HEK293 (cell line): ENCODE measurements around the gene MMP25.

Experiments
- CTCF ChIA-PET: fragments of 350-600 bp; formaldehyde crosslinking; extraction: SDS; loops from one replicate; lab custom pipeline; 2021; ENCODE audit warnings: antibody characterized with exemption; lab: Yijun Ruan, JAX
- POLR2A ChIA-PET: fragments of 300-600 bp; formaldehyde crosslinking; extraction: SDS; loops from one replicate; lab custom pipeline; 2020; ENCODE audit warnings: antibody characterized with exemption, inconsistent platforms; lab: Yijun Ruan, JAX
- H3K27ac ChIP-seq: fragments of 200-500 bp; sonication (Bioruptor generic); 2 replicates; pipeline ENCODE4 v1.5.1; 2014; ENCODE audit warnings: low read depth, low read length, control low read depth, inconsistent platforms; ENCODE audit errors: extremely low read depth
- H3K36me3 ChIP-seq, 2 experiments: fragments of 200-500 bp in 1 of 2; sonication (Bioruptor generic) in 1 of 2; 1 replicate in 1 of 2; 2 replicates in 1 of 2; pipeline ENCODE4 v1.5.1; 2014 to 2017; ENCODE audit warnings: inconsistent platforms in 2 of 2, low read length in 2 of 2; ENCODE audit not compliant: control insufficient read depth in 2 of 2, insufficient read depth in 1 of 2
- H3K4me1 ChIP-seq: fragments of 200-500 bp; sonication (Bioruptor generic); 2 replicates; pipeline ENCODE4 v1.5.1; 2014; ENCODE audit warnings: mild to moderate bottlenecking, low read length, inconsistent platforms; ENCODE audit not compliant: control insufficient read depth, insufficient read depth
- H3K4me3 ChIP-seq: 2 replicates; pipeline ENCODE4 v1.5.1; 2011; ENCODE audit warnings: low read depth, mild to moderate bottlenecking, control low read depth, low read length, moderate library complexity
- H3K9me3 ChIP-seq: fragments of 200-500 bp; sonication (Bioruptor generic); 2 replicates; pipeline ENCODE4 v1.5.1; 2014; ENCODE audit warnings: low read depth, low read length, inconsistent platforms; ENCODE audit not compliant: control insufficient read depth, insufficient read depth
- BCL11A ChIP-seq: fragments of 450-650 bp; formaldehyde crosslinking; IDR thresholded peaks from 2 replicates; pipeline ENCODE4 v1.5.1; 2016; ENCODE audit warnings: low read depth, missing biosample characterization, missing genetic modification characterization
- GLI4 ChIP-seq: fragments of 450-650 bp; formaldehyde crosslinking; IDR thresholded peaks from 2 replicates; pipeline ENCODE4 v1.5.1; 2016; ENCODE audit warnings: missing biosample characterization, missing genetic modification characterization
- GLIS1 ChIP-seq: fragments of 450-650 bp; formaldehyde crosslinking; IDR thresholded peaks from 2 replicates; pipeline ENCODE4 v1.5.1; 2016; ENCODE audit warnings: missing biosample characterization, missing genetic modification characterization
- HOXC10 ChIP-seq: sonication (generic); formaldehyde crosslinking; IDR thresholded peaks from 2 replicates; pipeline ENCODE4 v1.8.1; 2023; ENCODE audit warnings: mild to moderate bottlenecking, missing genetic modification reagents
- HOXD13 ChIP-seq: sonication (generic); formaldehyde crosslinking; IDR thresholded peaks from 2 replicates; pipeline ENCODE4 v1.8.0; 2022; ENCODE audit warnings: missing genetic modification reagents, borderline replicate concordance
- KLF16 ChIP-seq: fragments of 450-650 bp; formaldehyde crosslinking; IDR thresholded peaks from 2 replicates; pipeline ENCODE4 v1.5.1; 2017; ENCODE audit warnings: missing biosample characterization, missing genetic modification characterization
- KLF7 ChIP-seq: fragments of 450-650 bp; formaldehyde crosslinking; IDR thresholded peaks from 2 replicates; pipeline ENCODE4 v1.5.1; 2016; ENCODE audit warnings: missing biosample characterization, missing genetic modification characterization, borderline replicate concordance
- KLF8 ChIP-seq: fragments of 450-650 bp; formaldehyde crosslinking; IDR thresholded peaks from 2 replicates; pipeline ENCODE4 v1.5.1; 2016; ENCODE audit warnings: missing biosample characterization, missing genetic modification characterization
- KLF9 ChIP-seq: fragments of 450-650 bp; formaldehyde crosslinking; IDR thresholded peaks from 2 replicates; pipeline ENCODE4 v1.5.1; 2016; ENCODE audit warnings: missing biosample characterization, missing genetic modification characterization, low read depth
- MZF1 ChIP-seq: fragments of 450-650 bp; formaldehyde crosslinking; IDR thresholded peaks from 2 replicates; pipeline ENCODE4 v1.5.1; 2017; ENCODE audit warnings: missing biosample characterization, missing genetic modification characterization, borderline replicate concordance
- OSR2 ChIP-seq: fragments of 450-650 bp; formaldehyde crosslinking; IDR thresholded peaks from 2 replicates; pipeline ENCODE4 v1.5.1; 2016; ENCODE audit warnings: missing biosample characterization, missing genetic modification characterization
- RBAK ChIP-seq: fragments of 450-650 bp; formaldehyde crosslinking; IDR thresholded peaks from 2 replicates; pipeline ENCODE4 v1.5.1; 2016; ENCODE audit warnings: missing biosample characterization, missing genetic modification characterization
- REPIN1 ChIP-seq: fragments of 450-650 bp; formaldehyde crosslinking; IDR thresholded peaks from 2 replicates; pipeline ENCODE4 v1.5.1; 2017; ENCODE audit warnings: missing biosample characterization, missing genetic modification characterization, low read depth
- ZBTB21 ChIP-seq: fragments of 450-650 bp; formaldehyde crosslinking; IDR thresholded peaks from 2 replicates; pipeline ENCODE4 v1.5.1; 2017; ENCODE audit warnings: missing biosample characterization, missing genetic modification characterization
- ZBTB8A ChIP-seq: fragments of 450-650 bp; formaldehyde crosslinking; IDR thresholded peaks from 2 replicates; pipeline ENCODE4 v1.5.1; 2016; ENCODE audit warnings: missing biosample characterization, missing genetic modification characterization
- ZFP37 ChIP-seq: fragments of 450-650 bp; formaldehyde crosslinking; IDR thresholded peaks from 2 replicates; pipeline ENCODE4 v1.5.1; 2016; ENCODE audit warnings: missing biosample characterization, missing genetic modification characterization
- ZNF112 ChIP-seq: fragments of 450-650 bp; formaldehyde crosslinking; IDR thresholded peaks from 2 replicates; pipeline ENCODE4 v1.5.0; 2017; ENCODE audit warnings: missing biosample characterization, missing genetic modification characterization
- ZNF133 ChIP-seq: fragments of 450-650 bp; formaldehyde crosslinking; IDR thresholded peaks from 2 replicates; pipeline ENCODE4 v1.5.1; 2016; ENCODE audit warnings: missing biosample characterization, missing genetic modification characterization
- ZNF138 ChIP-seq: fragments of 450-650 bp; formaldehyde crosslinking; IDR thresholded peaks from 2 replicates; pipeline ENCODE4 v1.5.1; 2016; ENCODE audit warnings: missing biosample characterization, missing genetic modification characterization, borderline replicate concordance
- ZNF140 ChIP-seq: fragments of 450-650 bp; formaldehyde crosslinking; IDR thresholded peaks from 2 replicates; pipeline ENCODE4 v1.5.1; 2016; ENCODE audit warnings: missing biosample characterization, missing genetic modification characterization
- ZNF202 ChIP-seq: fragments of 450-650 bp; formaldehyde crosslinking; IDR thresholded peaks from 2 replicates; pipeline ENCODE4 v1.5.1; 2016; ENCODE audit warnings: missing biosample characterization, missing genetic modification characterization, borderline replicate concordance
- ZNF274 ChIP-seq, 2 experiments: fragments of 200-500 bp in 1 of 2; fragments of 450-650 bp in 1 of 2; sonication (Bioruptor generic) in 1 of 2; formaldehyde crosslinking in 1 of 2; IDR thresholded peaks; 2 replicates each; pipeline versions ENCODE4 v1.5.1 to v1.6.1; 2014 to 2016; ENCODE audit warnings: borderline replicate concordance in 1 of 2, inconsistent platforms in 1 of 2, low read length in 1 of 2, missing biosample characterization in 1 of 2, missing genetic modification characterization in 1 of 2
- ZNF335 ChIP-seq: fragments of 450-650 bp; formaldehyde crosslinking; conservative IDR thresholded peaks from 2 replicates; pipeline ENCODE4 v1.5.1; 2016; ENCODE audit warnings: missing biosample characterization, missing genetic modification characterization
- ZNF530 ChIP-seq: fragments of 450-650 bp; formaldehyde crosslinking; IDR thresholded peaks from 2 replicates; pipeline ENCODE4 v1.5.1; 2016; ENCODE audit warnings: low read depth, missing biosample characterization, missing genetic modification characterization
- ZNF548 ChIP-seq: fragments of 450-650 bp; formaldehyde crosslinking; IDR thresholded peaks from 2 replicates; pipeline ENCODE4 v1.5.1; 2016; ENCODE audit warnings: missing biosample characterization, missing genetic modification characterization
- ZNF621 ChIP-seq: fragments of 450-650 bp; formaldehyde crosslinking; IDR thresholded peaks from 2 replicates; pipeline ENCODE4 v1.5.1; 2017; ENCODE audit warnings: missing biosample characterization, missing genetic modification characterization
- ZNF623 ChIP-seq: fragments of 450-650 bp; formaldehyde crosslinking; IDR thresholded peaks from 2 replicates; pipeline ENCODE4 v1.5.1; 2016; ENCODE audit warnings: missing biosample characterization, missing genetic modification characterization
- ZNF624 ChIP-seq: fragments of 450-650 bp; formaldehyde crosslinking; IDR thresholded peaks from 2 replicates; pipeline ENCODE4 v1.5.1; 2017; ENCODE audit warnings: missing biosample characterization, missing genetic modification characterization
- ZNF707 ChIP-seq: fragments of 450-650 bp; formaldehyde crosslinking; IDR thresholded peaks from 2 replicates; pipeline ENCODE4 v1.5.1; 2016; ENCODE audit warnings: missing biosample characterization, missing genetic modification characterization
- ZNF791 ChIP-seq: fragments of 450-650 bp; formaldehyde crosslinking; IDR thresholded peaks from 2 replicates; pipeline ENCODE4 v1.5.1; 2016; ENCODE audit warnings: missing biosample characterization, missing genetic modification characterization
- ZXDB ChIP-seq: fragments of 450-650 bp; formaldehyde crosslinking; IDR thresholded peaks from 2 replicates; pipeline ENCODE4 v1.5.1; 2016; ENCODE audit warnings: missing biosample characterization, missing genetic modification characterization
- TF ChIP-seq, protein P1 (sequence below): fragments of 450-650 bp; formaldehyde crosslinking; IDR thresholded peaks from 2 replicates; pipeline ENCODE4 v1.5.1; 2016; ENCODE audit warnings: missing biosample characterization, missing genetic modification characterization
- TF ChIP-seq, protein P2 (sequence below): fragments of 450-650 bp; IDR thresholded peaks from 2 replicates; pipeline ENCODE4 v1.5.1; 2018; ENCODE audit warnings: missing biosample characterization, missing genetic modification characterization
- TF ChIP-seq, protein P3 (sequence below): sonication (generic); formaldehyde crosslinking; IDR thresholded peaks from 2 replicates; pipeline ENCODE4 v1.8.1; 2022; ENCODE audit warnings: mild to moderate bottlenecking, moderate library complexity, missing genetic modification reagents

MMP25 gene

DNA sequence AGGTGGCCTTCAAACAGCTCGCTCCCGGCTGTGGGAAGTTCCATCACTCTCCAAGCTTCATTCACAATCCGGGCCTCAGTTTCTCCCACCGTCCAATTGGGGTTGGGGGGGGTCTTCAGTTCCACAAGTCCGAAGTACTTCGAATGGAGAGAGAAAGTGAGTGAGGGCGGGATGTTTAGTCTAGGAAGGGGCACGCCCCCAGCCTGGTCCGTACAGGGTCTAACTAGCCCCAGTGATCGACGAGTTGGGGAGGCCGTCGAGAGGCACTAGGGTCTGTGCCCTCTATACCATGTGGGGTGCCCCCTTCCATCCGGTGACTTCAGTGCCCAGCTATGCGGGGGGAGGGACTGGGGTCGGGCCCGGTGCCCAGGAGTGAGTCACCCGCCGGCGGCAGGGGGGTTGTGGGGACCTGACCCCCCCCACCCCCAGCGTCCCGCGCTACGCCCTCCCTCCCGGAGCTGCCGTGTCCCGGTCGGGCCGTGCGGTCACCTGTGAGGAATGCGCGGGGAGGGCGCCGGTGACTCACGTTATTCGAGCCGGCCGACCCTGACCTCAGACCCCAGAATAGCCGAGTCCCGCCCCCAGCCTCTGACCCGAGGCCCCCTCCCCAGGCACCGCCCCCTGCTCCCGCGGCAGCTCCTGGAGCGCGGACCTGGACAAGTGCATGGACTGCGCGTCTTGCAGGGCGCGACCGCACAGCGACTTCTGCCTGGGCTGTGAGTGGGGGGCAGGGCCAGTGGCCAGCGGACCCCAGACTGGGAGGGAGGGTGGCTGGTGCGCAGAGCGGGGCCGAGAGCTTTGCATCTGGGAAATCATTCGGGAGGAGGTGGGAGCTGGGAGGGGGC is 25.5 kb upstream of the MMP25 start:
- Histone ChIP-seq H3K4me1 (peaks cover 21% of the 10 kb centered on the region), H3K9me3 (no peaks in the 10 kb centered on the region), H3K36me3 (peaks cover 0 to 6% of the 10 kb centered on the region in 2 experiments; a peak in 1 of 3 replicates), H3K4me3 (peak overlapping the region; percentile 75), H3K27ac (peak overlapping the region; percentile 54)
- POLR2A ChIA-PET, result interaction anchor here (0.5 to 11.9 kb wide), 23 partner anchors 7 to 1056 kb away, joined by 3 to 247 read pairs (median 5); partner anchors contain the start of genes CLDN9, FLYWCH1, FLYWCH2 and KREMEN2
- CTCF ChIA-PET, result interaction anchor here (0.6 to 4.1 kb wide), 10 partner anchors 7 to 70 kb away, joined by 3 to 41 read pairs (median 4); no protein-coding TSS in a partner anchor
- TF ChIP-seq, protein P1, sequence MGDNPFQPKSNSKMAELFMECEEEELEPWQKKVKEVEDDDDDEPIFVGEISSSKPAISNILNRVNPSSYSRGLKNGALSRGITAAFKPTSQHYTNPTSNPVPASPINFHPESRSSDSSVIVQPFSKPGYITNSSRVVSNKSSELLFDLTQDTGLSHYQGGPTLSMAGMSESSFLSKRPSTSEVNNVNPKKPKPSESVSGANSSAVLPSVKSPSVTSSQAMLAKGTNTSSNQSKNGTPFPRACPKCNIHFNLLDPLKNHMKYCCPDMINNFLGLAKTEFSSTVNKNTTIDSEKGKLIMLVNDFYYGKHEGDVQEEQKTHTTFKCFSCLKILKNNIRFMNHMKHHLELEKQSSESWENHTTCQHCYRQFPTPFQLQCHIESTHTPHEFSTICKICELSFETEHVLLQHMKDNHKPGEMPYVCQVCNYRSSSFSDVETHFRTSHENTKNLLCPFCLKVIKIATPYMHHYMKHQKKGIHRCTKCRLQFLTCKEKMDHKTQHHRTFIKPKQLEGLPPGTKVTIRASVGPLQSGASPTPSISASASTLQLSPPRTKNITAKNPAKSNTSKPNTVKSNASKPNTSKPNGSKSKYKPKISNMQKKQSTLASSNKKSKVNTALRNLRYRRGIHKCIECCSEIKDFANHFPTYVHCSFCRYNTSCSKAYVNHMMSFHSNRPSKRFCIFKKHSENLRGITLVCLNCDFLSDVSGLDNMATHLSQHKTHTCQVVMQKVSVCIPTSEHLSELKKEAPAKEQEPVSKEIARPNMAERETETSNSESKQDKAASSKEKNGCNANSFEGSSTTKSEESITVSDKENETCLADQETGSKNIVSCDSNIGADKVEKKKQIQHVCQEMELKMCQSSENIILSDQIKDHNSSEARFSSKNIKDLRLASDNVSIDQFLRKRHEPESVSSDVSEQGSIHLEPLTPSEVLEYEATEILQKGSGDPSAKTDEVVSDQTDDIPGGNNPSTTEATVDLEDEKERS (tag by site-specific recombination), result no peak
- peak; percentile 98 for TF ChIP-seq GLIS1 (tag by site-specific recombination)
- no peak for TF ChIP-seq ZNF530 (tag by site-specific recombination)
- TF ChIP-seq BCL11A (tag by site-specific recombination), result peak; percentile 73
- TF ChIP-seq ZNF133 (tag by site-specific recombination), result no peak
- TF ChIP-seq ZNF548 (tag by site-specific recombination), result no peak
- no peak for TF ChIP-seq GLI4 (tag by site-specific recombination)
- no peak for TF ChIP-seq KLF7
- TF ChIP-seq HOXC10 (CRISPR knock-in tag), result no peak
- TF ChIP-seq ZNF707, result no peak
- TF ChIP-seq ZNF138 (tag by site-specific recombination), result no peak
- TF ChIP-seq KLF8 (tag by site-specific recombination), result peak; percentile 90
- peak; percentile 78 for TF ChIP-seq ZBTB8A (tag by site-specific recombination)
- no peak for TF ChIP-seq ZNF624 (tag by site-specific recombination)
- TF ChIP-seq ZXDB (tag by site-specific recombination), result peak; percentile 90
- no peak for TF ChIP-seq ZNF202 (tag by site-specific recombination)
- TF ChIP-seq HOXD13 (CRISPR knock-in tag), result peak; percentile 23; the same call in 1 of the 2 replicates
- peak; percentile 89 for TF ChIP-seq KLF9 (tag by site-specific recombination)
- peak; percentile 84 for TF ChIP-seq ZBTB21 (tag by site-specific recombination)
- no peak for TF ChIP-seq REPIN1 (tag by site-specific recombination)
- TF ChIP-seq RBAK, result no peak
- peak; percentile 22; the same call in 1 of the 2 replicates for TF ChIP-seq ZNF623
- TF ChIP-seq ZNF621 (tag by site-specific recombination), result no peak
- TF ChIP-seq, protein P2, sequence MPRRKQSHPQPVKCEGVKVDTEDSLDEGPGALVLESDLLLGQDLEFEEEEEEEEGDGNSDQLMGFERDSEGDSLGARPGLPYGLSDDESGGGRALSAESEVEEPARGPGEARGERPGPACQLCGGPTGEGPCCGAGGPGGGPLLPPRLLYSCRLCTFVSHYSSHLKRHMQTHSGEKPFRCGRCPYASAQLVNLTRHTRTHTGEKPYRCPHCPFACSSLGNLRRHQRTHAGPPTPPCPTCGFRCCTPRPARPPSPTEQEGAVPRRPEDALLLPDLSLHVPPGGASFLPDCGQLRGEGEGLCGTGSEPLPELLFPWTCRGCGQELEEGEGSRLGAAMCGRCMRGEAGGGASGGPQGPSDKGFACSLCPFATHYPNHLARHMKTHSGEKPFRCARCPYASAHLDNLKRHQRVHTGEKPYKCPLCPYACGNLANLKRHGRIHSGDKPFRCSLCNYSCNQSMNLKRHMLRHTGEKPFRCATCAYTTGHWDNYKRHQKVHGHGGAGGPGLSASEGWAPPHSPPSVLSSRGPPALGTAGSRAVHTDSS (tag by site-specific recombination), result 0 out of 2 replicates have a peak, but pooled peaks have one; percentile 14
- peak; percentile 63 for TF ChIP-seq ZFP37 (tag by site-specific recombination)
- TF ChIP-seq ZNF140, result no peak
- peak; percentile 52 for TF ChIP-seq OSR2 (tag by site-specific recombination)
- no peak for TF ChIP-seq ZNF274 (IDR thresholded peaks at IDR 0.05; ENCODE audit: low read length)
- no peak for TF ChIP-seq ZNF274 (tag by site-specific recombination; IDR thresholded peaks at IDR 0.05; ENCODE audit: borderline replicate concordance)
- no peak for TF ChIP-seq MZF1 (tag by site-specific recombination)
- peak; percentile 49 for TF ChIP-seq ZNF335
- TF ChIP-seq, protein P3, sequence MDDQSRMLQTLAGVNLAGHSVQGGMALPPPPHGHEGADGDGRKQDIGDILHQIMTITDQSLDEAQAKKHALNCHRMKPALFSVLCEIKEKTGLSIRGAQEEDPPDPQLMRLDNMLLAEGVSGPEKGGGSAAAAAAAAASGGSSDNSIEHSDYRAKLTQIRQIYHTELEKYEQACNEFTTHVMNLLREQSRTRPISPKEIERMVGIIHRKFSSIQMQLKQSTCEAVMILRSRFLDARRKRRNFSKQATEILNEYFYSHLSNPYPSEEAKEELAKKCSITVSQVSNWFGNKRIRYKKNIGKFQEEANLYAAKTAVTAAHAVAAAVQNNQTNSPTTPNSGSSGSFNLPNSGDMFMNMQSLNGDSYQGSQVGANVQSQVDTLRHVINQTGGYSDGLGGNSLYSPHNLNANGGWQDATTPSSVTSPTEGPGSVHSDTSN (CRISPR knock-in tag), result 0 out of 2 replicates have a peak, but pooled peaks have one; percentile 37
- no peak for TF ChIP-seq ZNF112 (tag by site-specific recombination)
- TF ChIP-seq ZNF791 (tag by site-specific recombination), result no peak
- peak; percentile 93 for TF ChIP-seq KLF16 (tag by site-specific recombination)
